ENCODE data around the gene GUCY1A1.

DNA sequence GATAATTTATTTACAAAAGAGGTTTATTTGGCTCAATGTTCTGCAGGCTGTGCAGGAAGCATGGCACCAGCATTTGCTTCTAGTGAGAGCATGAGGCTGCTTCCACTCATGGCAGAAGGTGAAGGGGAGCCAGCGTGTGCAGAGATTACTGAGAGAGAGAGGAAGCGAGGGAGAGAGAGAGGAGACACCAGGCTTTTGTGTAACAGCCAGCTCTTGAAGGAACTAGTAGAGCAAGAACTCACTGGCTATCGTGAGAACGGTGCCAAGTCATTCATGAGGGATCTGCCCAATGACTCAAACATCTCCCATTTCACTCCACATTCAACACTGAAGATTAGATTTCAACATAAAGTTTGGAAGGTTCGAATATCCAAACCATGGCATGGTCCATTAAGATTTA lies 12.7 kb downstream of the GUCY1A1 start:
- no peak for TF ChIP-seq BHLHE40 (IDR thresholded peaks at IDR 0.05; ENCODE audit: low read depth, low read length)
- no peak for TF ChIP-seq RFX5 (IDR thresholded peaks at IDR 0.05; ENCODE audit: low read depth, low read length)
- TF ChIP-seq RAD21 (IDR thresholded peaks at IDR 0.05; ENCODE audit: low read length) = no peak
- TF ChIP-seq, protein P1, sequence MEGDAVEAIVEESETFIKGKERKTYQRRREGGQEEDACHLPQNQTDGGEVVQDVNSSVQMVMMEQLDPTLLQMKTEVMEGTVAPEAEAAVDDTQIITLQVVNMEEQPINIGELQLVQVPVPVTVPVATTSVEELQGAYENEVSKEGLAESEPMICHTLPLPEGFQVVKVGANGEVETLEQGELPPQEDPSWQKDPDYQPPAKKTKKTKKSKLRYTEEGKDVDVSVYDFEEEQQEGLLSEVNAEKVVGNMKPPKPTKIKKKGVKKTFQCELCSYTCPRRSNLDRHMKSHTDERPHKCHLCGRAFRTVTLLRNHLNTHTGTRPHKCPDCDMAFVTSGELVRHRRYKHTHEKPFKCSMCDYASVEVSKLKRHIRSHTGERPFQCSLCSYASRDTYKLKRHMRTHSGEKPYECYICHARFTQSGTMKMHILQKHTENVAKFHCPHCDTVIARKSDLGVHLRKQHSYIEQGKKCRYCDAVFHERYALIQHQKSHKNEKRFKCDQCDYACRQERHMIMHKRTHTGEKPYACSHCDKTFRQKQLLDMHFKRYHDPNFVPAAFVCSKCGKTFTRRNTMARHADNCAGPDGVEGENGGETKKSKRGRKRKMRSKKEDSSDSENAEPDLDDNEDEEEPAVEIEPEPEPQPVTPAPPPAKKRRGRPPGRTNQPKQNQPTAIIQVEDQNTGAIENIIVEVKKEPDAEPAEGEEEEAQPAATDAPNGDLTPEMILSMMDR (conservative IDR thresholded peaks at IDR 0.05; ENCODE audit: low read depth, low read length) = no peak
- no peak for TF ChIP-seq RCOR1 (IDR thresholded peaks at IDR 0.05; ENCODE audit: insufficient replicate concordance, low read length)
- TF ChIP-seq POLR2A (IDR thresholded peaks at IDR 0.05; ENCODE audit: low read depth, low read length) = no peak
- TF ChIP-seq CEBPB (IDR thresholded peaks at IDR 0.05; ENCODE audit: low read depth, low read length) = no peak
- TF ChIP-seq, protein P2, sequence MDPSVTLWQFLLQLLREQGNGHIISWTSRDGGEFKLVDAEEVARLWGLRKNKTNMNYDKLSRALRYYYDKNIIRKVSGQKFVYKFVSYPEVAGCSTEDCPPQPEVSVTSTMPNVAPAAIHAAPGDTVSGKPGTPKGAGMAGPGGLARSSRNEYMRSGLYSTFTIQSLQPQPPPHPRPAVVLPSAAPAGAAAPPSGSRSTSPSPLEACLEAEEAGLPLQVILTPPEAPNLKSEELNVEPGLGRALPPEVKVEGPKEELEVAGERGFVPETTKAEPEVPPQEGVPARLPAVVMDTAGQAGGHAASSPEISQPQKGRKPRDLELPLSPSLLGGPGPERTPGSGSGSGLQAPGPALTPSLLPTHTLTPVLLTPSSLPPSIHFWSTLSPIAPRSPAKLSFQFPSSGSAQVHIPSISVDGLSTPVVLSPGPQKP (IDR thresholded peaks at IDR 0.05; ENCODE audit: borderline replicate concordance, low read depth, low read length) = no peak
